K562 (cell line): ENCODE data around the gene BDNF. TPM values are rescaled to one million over a fixed set of nuclear protein-coding genes. Genes with fewer than 3 reads are reported as not detected.

ENCODE experiments used
- ARNT ChIP-seq, 2 experiments: fragments of 450-650 bp; IDR thresholded peaks; 2 replicates each; pipeline ENCODE4 v1.6.1; 2016; ENCODE audit warnings: mild to moderate bottlenecking in 1 of 2
- CCNT2 ChIP-seq: IDR thresholded peaks from 2 replicates; pipeline ENCODE4 v1.6.1; 2011; ENCODE audit warnings: borderline replicate concordance, low read depth, mild to moderate bottlenecking, moderate library complexity, mixed read lengths, low read length; ENCODE audit not compliant: insufficient read length; ENCODE audit errors: extremely low read depth
- CLOCK ChIP-seq: fragments of 250-450 bp; sonication (Bioruptor Pico); IDR thresholded peaks from 2 replicates; pipeline ENCODE4 v1.4.0; 2020; ENCODE audit warnings: mild to moderate bottlenecking, moderate library complexity, borderline replicate concordance
- CREB3L1 ChIP-seq: fragments of 450-650 bp; IDR thresholded peaks from 2 replicates; pipeline ENCODE4 v1.6.1; 2014; ENCODE audit warnings: low read depth, mild to moderate bottlenecking, moderate library complexity, borderline replicate concordance
- DLX4 ChIP-seq: fragments of 250-450 bp; sonication (Bioruptor Pico); IDR thresholded peaks from 2 replicates; pipeline ENCODE4 v1.6.1; 2021; ENCODE audit warnings: mild to moderate bottlenecking
- ETV1 ChIP-seq: fragments of 450-650 bp; conservative IDR thresholded peaks from 2 replicates; pipeline ENCODE4 v1.6.1; 2016; ENCODE audit warnings: missing genetic modification characterization, control low read depth, low read depth, missing compliant biosample characterization
- FOSL1 ChIP-seq: fragments of 200-800 bp; sonication (Bioruptor generic); conservative IDR thresholded peaks from 2 replicates; pipeline ENCODE4 v1.6.1; 2016; ENCODE audit warnings: missing genetic modification characterization, missing compliant biosample characterization
- HBP1 ChIP-seq: fragments of 450-650 bp; formaldehyde crosslinking; IDR thresholded peaks from 2 replicates; pipeline ENCODE4 v1.4.0; 2022; ENCODE audit warnings: missing genetic modification characterization
- HMG20A ChIP-seq: fragments of 450-650 bp; formaldehyde crosslinking; conservative IDR thresholded peaks from 2 replicates; pipeline ENCODE4 v1.4.0; 2020; ENCODE audit warnings: mild to moderate bottlenecking, mixed read lengths
- HOXB6 ChIP-seq: fragments of 250-450 bp; sonication (Bioruptor Pico); IDR thresholded peaks from 2 replicates; pipeline ENCODE4 v1.5.1; 2022; ENCODE audit warnings: mild to moderate bottlenecking, borderline replicate concordance
- JUNB ChIP-seq: fragments of 450-650 bp; formaldehyde crosslinking; conservative IDR thresholded peaks from 2 replicates; pipeline ENCODE4 v1.4.0; 2020; ENCODE audit warnings: mild to moderate bottlenecking
- KDM5B ChIP-seq: fragments of 200-600 bp; sonication (generic); IDR thresholded peaks from 2 replicates; pipeline ENCODE4 v1.6.1; 2012; ENCODE audit warnings: low read depth, mild to moderate bottlenecking, moderate library complexity, low read length, control low read depth, inconsistent platforms; ENCODE audit not compliant: insufficient replicate concordance
- RUNX1 ChIP-seq: sonication (generic); IDR thresholded peaks from 2 replicates; pipeline ENCODE4 v1.6.1; 2016; ENCODE audit warnings: antibody characterized with exemption, low read depth
- ZBTB26 ChIP-seq: fragments of 450-650 bp; formaldehyde crosslinking; IDR thresholded peaks from 2 replicates; pipeline ENCODE4 v1.4.0; 2022; ENCODE audit warnings: missing genetic modification characterization
- polyA plus RNA-seq, 8 experiments: library from polyadenylated mRNA; depleted of rRNA in 4 of 8; stranded (reverse) in 5 of 8; unstranded in 3 of 8; fragments of >200 nt; fragmentation: Nextera tagmentation in 2 of 8; fragmentation: Illumina TruSeq in 1 of 8; extraction: Ambion mirVana in 2 of 8; extraction: Trizol in 1 of 8; gene quantifications; 2 replicates each; pipeline versions ENCODE4 v1.2.1 to v1.2.3, GENCODE V29; 2011 to 2014; ENCODE audit warnings: inconsistent platforms in 1 of 8, missing spikeins in 1 of 8
- total RNA-seq, 7 experiments: library from RNA; depleted of rRNA in 6 of 7; stranded (reverse); fragments of >200 nt in 6 of 7; fragmentation: Illumina TruSeq in 2 of 7; extraction: Trizol in 2 of 7; gene quantifications; 2 replicates each; pipeline versions ENCODE4 v1.2.1 to v1.2.3, GENCODE V29; 2011 to 2021; ENCODE audit warnings: low replicate concordance in 1 of 7

BDNF gene
- total and polyA plus RNA-seq, 9 of the 15 experiments (the other 6 are each of a cell fraction or from before 2014, with no cell fraction given): 0.04 TPM; not detected in 8

- TF ChIP-seq CLOCK (CRISPR knock-in tag): no peak
- TF ChIP-seq HMG20A (CRISPR knock-in tag): no peak
- TF ChIP-seq CCNT2: no peak
- no peak for TF ChIP-seq HOXB6
- TF ChIP-seq HBP1 (CRISPR knock-in tag): no peak
- no peak for TF ChIP-seq DLX4
- TF ChIP-seq KDM5B: no peak
- TF ChIP-seq FOSL1: no peak
- TF ChIP-seq ETV1: no peak
- no peak for TF ChIP-seq CREB3L1
- no peak for TF ChIP-seq RUNX1
- no peak for TF ChIP-seq JUNB (CRISPR knock-in tag)
- TF ChIP-seq ZBTB26: no peak
- TF ChIP-seq ARNT (IDR thresholded peaks at IDR 0.05): no peak
These were observed 22.7 kb upstream of the BDNF start (continued) for GRCh38 chr11:27722953-27723344.
